ENCODE results near the gene MMP20. TPM values are rescaled to one million over a fixed set of nuclear protein-coding genes. Genes with fewer than 3 reads are reported as not detected.

Gene MMP20
- total and polyA plus RNA-seq, 2 of the 13 experiments (the other 11 are each of a cell fraction or from before 2014, with no cell fraction given), result 0.05 TPM; not detected in 1

DNA sequence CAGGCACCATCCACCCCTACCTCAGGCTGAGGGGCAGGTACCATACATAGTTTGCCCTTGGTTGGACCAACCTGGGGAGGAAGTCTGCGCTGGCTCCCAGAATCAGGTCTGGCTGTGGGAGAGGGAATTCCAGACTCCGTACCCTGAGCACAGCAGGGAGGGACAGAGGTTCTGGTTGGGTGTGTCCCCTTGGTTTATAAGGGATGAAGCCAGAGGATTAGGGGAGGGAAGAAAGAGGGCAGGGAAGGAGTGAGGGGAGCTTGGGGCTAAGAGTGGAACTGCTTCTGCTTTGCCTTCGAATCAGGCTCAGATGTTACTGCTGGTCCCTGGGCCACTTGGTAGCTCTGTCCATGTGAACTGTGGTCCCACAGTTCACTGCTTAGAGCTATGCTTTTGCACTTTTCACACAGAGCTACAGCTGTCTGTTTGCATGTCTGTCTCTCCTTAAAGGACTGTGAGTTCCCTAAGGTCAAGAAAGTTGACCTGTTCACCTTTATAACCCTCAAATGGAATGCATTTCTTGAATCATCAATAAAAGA, 9.2 kb downstream of the MMP20 start (continued):
- peak; percentile 5; the same call in 1 of the 2 replicates for TF ChIP-seq ZNF292 (CRISPR knock-in tag; IDR thresholded peaks at IDR 0.05; ENCODE audit: borderline replicate concordance, low read depth)
- TF ChIP-seq ZNF564 (CRISPR knock-in tag; IDR thresholded peaks at IDR 0.05), result no peak
- TF ChIP-seq, protein P1, sequence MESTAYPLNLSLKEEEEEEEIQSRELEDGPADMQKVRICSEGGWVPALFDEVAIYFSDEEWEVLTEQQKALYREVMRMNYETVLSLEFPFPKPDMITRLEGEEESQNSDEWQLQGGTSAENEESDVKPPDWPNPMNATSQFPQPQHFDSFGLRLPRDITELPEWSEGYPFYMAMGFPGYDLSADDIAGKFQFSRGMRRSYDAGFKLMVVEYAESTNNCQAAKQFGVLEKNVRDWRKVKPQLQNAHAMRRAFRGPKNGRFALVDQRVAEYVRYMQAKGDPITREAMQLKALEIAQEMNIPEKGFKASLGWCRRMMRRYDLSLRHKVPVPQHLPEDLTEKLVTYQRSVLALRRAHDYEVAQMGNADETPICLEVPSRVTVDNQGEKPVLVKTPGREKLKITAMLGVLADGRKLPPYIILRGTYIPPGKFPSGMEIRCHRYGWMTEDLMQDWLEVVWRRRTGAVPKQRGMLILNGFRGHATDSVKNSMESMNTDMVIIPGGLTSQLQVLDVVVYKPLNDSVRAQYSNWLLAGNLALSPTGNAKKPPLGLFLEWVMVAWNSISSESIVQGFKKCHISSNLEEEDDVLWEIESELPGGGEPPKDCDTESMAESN (CRISPR knock-in tag; conservative IDR thresholded peaks at IDR 0.05), result 0 out of 2 replicates have a peak, but pooled peaks have one; percentile 13
- TF ChIP-seq, protein P2, sequence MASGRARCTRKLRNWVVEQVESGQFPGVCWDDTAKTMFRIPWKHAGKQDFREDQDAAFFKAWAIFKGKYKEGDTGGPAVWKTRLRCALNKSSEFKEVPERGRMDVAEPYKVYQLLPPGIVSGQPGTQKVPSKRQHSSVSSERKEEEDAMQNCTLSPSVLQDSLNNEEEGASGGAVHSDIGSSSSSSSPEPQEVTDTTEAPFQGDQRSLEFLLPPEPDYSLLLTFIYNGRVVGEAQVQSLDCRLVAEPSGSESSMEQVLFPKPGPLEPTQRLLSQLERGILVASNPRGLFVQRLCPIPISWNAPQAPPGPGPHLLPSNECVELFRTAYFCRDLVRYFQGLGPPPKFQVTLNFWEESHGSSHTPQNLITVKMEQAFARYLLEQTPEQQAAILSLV (CRISPR knock-in tag; IDR thresholded peaks at IDR 0.05; ENCODE audit: borderline replicate concordance), result no peak
- TF ChIP-seq, protein P3, sequence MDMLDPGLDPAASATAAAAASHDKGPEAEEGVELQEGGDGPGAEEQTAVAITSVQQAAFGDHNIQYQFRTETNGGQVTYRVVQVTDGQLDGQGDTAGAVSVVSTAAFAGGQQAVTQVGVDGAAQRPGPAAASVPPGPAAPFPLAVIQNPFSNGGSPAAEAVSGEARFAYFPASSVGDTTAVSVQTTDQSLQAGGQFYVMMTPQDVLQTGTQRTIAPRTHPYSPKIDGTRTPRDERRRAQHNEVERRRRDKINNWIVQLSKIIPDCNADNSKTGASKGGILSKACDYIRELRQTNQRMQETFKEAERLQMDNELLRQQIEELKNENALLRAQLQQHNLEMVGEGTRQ (IDR thresholded peaks at IDR 0.05; ENCODE audit: low read depth, low read length), result no peak
- TF ChIP-seq, protein P3 (CRISPR knock-in tag; IDR thresholded peaks at IDR 0.05; ENCODE audit: borderline replicate concordance), result no peak
- TF ChIP-seq TEAD2 (CRISPR knock-in tag; IDR thresholded peaks at IDR 0.05), result no peak
- no peak for TF ChIP-seq TBX2 (CRISPR knock-in tag; IDR thresholded peaks at IDR 0.05; ENCODE audit: borderline replicate concordance)
- TF ChIP-seq SALL2 (CRISPR knock-in tag; IDR thresholded peaks at IDR 0.05), result no peak
- TF ChIP-seq ZNF501 (CRISPR knock-in tag; IDR thresholded peaks at IDR 0.05), result peak; percentile 61; the same call in 1 of the 2 replicates

Measured in HepG2 (cell line).